GM12873 (cell line): ENCODE measurements around the gene CCDC57.

Experiments used
- CTCF ChIP-seq: IDR thresholded peaks from 2 replicates; pipeline ENCODE4 v1.5.1; 2012; ENCODE audit warnings: low read depth, mild to moderate bottlenecking, moderate library complexity, low read length, control low read depth; ENCODE audit not compliant: insufficient read depth; ENCODE audit errors: missing control alignments

Gene CCDC57

GRCh38 chr17:82246365-82247181 is 33.9 kb upstream of the CCDC57 start:
- no peak for TF ChIP-seq CTCF

- TF ChIP-seq CTCF, result no peak
Observed at GRCh38 chr17:82246040-82246364, 33.4 kb upstream of the CCDC57 start.

GRCh38 chr17:82245134-82246039 is 32.7 kb upstream of the CCDC57 start:
- no peak for TF ChIP-seq CTCF

- TF ChIP-seq CTCF, result peak; percentile 50
Observed at GRCh38 chr17:82244413-82245133, 31.9 kb upstream of the CCDC57 start.

GRCh38 chr17:82243648-82244412 is 31.2 kb upstream of the CCDC57 start:
- no peak for TF ChIP-seq CTCF

- no peak for TF ChIP-seq CTCF
Observed at GRCh38 chr17:82242977-82243647, 30.5 kb upstream of the CCDC57 start.
